GM21825 (cell line): ENCODE results near the gene FRAT1.

Experiments used
- ATAC-seq: cut with Tn5 transposase; IDR thresholded peaks from one replicate; pipeline ENCODE4 v1.9.1; 2021; ENCODE audit warnings: mild to moderate bottlenecking, moderate library complexity; ENCODE audit not compliant: unreplicated experiment

FRAT1 gene

DNA sequence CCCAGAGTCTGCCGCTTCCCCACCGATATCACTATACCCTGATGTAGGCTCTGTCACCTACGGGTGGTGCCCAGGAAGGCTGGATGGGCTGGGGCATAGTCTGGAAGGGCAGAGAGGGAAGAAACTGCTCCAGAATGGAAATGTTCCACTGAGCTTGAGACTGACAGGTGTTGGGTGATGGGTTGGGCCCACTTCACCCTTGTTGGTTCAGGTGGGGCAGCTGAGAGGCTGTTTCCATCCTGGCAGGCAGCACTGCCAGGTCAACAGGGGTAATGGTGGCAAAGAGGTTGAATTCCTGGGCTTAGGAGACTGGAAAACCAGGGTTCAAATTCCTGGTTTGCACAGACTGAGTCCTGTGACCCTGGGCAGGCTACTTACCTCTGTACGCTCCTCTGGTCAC, 44.0 kb downstream of the FRAT1 start:
- no peak for ATAC-seq

DNA sequence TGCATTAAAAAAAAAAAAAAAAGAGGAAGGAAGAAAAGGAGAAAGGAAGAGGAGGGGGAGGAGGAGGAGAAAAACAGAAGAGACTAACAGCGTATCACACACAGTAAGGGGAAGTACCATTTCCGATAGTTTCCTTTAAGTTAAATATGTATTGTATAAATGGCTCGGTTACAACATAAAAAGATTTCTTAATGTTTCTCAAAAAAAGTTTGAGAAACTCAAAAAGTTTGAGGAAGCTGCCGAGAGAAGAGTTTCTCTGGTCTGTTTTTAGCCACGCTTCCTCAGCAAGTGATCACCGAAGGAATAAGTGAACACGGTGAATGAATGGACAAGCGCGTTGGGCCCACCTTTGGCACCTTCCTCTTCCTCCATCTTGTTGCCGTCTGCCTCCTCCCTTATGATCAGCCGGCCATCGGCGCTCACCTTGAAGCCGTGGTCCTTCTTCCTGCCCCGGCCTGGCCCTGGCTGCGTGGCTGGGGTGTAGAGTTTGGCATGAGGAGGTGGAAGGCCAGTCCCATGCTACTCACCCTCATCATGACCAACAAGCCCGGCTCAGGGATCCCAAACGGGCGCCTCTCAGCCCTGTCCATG, 46.8 kb downstream of the FRAT1 start:
- no peak for ATAC-seq

DNA sequence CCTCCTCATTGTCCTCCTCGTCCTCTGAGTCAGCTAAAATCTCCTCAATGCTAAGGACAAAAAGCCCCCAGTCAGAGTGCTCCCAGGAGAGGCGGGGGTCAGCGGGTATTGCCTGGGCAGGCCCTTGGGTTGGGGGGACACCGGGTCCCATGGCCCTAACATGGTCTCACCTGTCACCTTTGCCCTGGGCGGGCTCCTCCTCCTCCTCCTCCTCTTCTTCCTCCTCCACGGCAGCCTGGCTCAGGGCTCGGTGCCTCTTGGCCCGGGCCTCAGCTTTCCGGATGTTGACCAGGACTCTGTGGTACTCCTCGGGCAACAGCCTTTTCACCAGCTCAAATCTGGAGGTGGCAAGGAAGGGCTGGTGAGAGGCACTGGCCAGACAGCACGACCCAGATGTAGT, 47.5 kb downstream of the FRAT1 start:
- no peak for ATAC-seq

DNA sequence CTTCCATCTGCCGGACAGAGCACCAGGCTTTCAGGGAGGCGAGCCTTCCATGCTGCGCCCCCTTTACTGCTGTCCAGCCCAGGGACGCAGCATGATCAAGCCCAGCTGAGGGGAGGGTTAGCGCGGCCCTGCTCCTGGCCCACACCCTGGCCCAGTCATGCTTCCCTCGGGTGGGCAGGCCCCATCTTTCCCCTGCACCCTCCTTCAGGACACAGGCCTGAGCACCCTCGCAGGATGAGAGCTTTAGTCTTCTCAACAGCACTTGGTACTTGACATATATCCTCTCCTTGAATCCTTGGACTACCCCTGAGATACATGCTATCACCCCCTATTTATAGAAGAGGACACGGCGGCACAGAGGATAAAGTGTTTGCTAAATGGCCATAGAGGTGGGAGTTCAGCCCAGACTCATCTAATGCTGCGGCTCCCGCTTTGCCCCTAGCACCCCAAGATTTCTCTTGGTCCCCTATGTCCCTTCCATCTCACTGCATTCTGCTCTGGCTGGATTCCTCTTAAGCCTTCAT, 48.1 kb downstream of the FRAT1 start:
- no peak for ATAC-seq
